Glomerular visceral epithelial cell (primary cell): ENCODE measurements around the gene GFI1B.
A peak's percentile ranks its signal among the peaks of the same experiment; 100 is the strongest.
"Not testable (repeated sequence)": the region's sequence is repeated elsewhere in the genome, so short reads cannot be mapped to it uniquely, and the experiment has no call there.

Source experiments
- DNase-seq: peaks from one replicate; pipeline ENCODE4 v3.0.0-alpha.2; 2016; ENCODE audit errors: extremely low spot score

The GFI1B gene

DNA sequence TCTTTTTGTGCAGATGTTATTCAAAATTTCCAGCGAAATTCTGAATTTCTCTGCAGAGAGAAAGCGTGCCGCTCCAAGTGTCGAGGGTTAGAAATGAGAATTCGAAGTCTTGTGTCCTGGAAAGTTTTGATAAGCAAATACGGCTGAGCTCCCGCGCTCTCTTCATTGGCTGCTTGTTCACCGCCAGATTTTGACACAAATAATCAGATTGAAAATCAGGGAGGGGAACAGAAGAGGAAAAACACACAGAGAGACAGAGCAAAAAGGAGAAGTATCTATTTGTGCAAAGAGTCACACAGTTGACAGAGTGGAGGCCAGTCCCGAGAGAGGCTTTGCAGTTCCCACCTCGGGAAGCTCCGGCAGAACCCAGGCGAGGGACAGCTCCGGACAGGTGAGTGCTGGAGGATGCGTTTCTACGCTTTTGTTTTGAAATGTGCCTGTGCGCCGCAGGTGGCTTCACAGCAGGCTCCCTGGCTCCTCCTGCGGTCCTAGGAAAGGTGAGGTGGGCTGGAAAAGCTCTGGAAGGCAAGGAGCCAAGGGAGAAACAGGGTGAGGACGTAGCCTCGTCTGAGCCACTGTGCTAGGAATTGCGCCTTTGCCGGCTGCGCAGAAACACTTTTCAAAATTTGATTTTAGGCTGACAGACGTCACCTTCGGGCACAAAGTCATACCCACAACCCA lies at the start of gene GFI1B:
TSS of gene GFI1B (plus strand) at position 244 of the 681 bp plus-strand sequence. CDS start 7,985 bp downstream, outside the sequence.
- DNase-seq: no peak

GRCh38 chr9:132931178-132931735 lies 47.2 kb upstream of the GFI1B start:
- no peak for DNase-seq

- DNase-seq: no peak
Observed at GRCh38 chr9:132935026-132935425, 43.5 kb upstream of the GFI1B start.

DNA sequence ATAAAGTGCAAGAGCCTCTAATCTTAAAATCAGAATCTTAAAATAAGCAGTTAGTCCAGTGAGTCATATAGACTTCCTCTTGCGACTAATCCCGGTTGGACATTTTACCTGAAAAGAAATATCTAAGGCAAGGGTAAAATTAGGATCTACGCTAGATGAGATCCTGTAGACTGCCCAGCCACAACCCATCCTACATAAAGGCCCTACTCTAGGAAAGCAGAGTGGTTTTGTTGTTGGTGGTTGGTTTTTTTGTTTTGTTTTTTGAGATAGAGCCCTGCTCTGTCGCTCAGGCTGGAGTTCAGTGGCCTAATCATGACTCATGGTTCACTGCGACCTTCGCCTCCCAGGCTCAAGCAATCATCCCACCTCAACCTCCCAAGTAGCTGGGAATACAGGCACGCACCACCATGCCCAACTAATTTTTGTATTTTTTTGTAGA lies 41.0 kb upstream of the GFI1B start:
- DNase-seq: no peak

DNA sequence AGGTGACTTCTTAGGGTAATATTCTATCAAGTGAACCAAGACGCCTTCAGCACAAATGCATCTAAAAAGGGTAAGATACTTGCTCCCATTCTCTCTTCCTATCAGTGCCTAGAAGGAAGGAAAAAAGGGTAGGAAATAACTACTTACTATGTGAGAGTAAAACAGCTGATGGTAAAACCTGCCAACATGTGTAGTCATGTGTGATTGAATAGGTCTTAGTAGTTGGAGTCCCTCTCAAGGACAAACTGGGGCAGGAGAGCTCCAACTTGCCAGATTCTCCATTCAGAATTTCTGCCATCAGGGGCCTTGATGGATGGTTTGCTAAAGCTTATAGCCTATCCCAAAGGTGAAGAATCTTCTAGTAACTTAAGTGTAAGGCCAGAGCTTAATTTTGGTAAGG lies 39.3 kb upstream of the GFI1B start:
- DNase-seq: no peak

DNA sequence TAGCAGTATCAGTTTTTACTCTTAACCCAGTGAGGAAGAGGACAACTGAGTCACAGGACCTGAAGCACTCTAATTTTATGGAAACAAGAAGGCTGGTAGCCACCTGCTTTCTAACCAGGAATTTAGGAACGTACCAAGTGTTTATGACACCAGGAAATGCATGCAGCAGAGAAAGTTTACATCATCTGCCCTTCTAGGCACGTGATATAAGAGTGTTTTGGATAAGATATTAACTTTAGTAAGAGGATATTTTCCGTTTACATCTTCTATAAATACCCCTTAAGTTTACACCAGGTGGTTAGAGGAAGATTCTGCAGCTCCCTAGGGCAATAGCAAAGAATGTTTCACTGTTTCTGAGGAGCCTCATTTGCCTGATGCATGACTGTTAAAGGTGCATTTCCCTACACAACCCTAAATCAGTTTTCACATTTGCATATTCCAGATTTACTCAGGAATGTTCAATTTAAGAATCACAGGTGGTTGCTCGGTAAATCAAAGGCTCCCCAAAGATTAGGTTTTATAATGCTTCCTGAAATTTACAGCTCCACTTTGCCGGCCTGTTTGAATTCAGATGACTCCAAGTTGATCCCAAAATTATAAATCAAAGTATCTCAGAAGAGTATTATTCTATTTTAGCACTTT lies 35.8 kb upstream of the GFI1B start:
- DNase-seq: no peak

GRCh38 chr9:132943651-132944293 lies 34.7 kb upstream of the GFI1B start:
- no peak for DNase-seq

GRCh38 chr9:132944294-132945185 lies 34.0 kb upstream of the GFI1B start, which contains the start of gene TSC1:
Gene TSC1 (minus strand): TSS chr9:132944616. CDS start chr9:132928872, 15,744 bp downstream.
- DNase-seq: peak; percentile 98

DNA sequence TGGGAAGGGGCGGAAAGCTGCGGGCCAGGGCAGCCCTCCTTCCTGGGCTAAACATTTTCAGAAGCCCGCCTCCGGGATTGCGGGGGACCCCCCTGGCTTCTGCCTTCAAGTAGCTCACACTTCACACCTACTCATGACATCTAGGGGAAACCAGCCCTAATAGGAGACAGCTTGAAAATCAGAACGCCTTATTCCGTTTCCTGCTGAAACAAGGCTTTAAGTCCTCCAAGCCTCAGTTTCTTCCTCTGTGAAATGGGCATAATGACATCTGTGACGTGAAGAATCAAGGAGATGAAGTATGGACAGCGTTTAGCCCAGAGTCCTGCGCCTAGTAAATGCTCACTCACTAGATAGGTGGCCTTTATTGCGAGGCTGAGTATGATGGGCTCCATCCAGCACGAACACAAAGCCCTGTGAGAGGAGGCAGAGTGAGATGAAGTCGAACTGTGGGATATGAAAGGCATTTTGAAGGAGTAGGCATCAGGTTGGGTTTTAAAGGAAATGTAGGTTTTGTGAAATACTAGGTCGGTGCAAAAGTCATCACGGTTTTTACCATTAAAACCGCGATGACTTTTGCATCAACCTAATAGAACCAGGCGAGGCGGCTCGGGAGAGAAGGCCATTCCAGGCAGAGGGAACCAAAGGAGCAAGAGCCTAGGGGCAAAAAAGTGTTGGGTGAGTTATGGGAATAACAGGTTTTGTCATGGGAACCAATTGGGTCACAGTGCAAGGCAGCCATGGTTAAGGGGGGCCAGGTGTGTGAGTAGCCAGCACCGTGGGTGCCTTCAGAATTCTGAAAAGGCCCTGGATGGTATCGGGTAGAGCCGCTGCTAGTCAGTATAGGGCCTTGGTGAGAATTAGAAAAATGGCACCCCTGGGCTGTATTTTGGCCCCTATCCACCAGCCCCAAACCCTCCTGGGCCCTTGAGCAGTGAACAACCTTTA lies 33.0 kb upstream of the GFI1B start:
- DNase-seq: no peak

DNA sequence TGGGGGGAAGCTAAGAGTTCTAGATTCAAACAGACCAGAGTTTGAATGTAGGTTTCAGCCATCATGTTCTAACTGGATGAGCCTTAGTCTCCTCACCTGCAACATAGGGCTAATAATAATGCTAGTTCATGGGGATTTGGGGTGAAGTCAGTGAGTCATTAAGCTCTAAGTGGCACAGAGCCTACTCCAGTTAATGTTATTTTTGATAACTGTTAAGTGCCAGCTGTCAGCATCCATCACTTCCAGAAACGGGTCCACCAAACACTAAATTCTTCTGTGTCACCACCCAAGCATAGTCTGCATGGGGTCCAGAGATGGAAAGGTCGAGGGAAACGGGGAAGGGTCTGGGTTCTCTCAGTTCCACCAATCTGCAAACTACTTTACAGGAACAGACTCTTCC lies 32.3 kb upstream of the GFI1B start:
- DNase-seq: peak; percentile 21

DNA sequence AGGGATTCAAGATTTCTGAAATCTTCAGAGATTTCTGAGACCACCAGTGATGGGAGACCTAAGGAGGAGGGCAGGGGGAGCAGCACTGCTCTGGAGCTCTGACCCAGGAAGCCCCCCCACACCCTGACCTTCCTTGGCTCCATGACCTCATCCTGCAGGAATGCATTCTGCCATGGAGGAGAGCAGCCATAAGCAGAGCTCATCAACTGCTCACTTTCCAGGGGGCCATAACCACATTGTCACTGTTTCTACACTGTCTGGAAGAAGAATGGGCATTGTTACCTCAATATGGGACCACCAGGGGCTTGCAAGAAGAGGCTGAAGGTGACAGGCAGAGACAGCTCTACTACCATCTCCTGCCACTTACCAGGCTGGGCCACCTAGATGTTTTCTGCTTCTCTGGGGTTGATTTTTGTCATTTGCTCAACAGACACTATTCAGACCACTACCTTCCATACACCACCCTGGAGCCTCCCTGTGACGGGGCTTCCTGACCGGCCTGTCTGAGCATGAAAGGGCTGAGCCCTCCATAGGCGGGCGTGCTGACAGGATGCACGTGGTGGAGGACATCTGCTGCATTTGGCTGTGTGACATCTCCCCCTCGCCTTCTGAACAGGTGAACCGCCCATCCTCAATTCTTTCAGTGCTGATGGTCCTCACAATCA lies 31.7 kb upstream of the GFI1B start:
- DNase-seq: peak; percentile 83

DNA sequence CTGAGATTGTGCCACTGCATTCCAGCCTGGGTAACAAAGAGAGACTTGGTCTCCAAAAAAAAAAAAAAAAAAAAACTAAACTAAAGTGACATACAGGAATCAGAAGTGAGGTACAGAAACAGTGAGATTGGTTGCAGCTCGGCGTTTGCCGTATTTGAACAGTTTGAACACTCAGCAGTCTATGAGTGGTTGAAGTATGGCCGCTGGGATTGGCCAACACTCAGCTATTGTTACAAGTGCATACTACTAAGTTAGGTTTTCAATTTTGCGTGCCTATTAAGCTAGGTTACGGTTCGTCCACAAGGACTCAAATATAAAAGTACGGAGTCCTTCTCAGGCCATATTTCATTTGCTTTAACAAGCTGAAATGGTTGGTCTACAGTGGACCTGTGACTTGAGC lies 30.7 kb upstream of the GFI1B start:
- DNase-seq: no peak

DNA sequence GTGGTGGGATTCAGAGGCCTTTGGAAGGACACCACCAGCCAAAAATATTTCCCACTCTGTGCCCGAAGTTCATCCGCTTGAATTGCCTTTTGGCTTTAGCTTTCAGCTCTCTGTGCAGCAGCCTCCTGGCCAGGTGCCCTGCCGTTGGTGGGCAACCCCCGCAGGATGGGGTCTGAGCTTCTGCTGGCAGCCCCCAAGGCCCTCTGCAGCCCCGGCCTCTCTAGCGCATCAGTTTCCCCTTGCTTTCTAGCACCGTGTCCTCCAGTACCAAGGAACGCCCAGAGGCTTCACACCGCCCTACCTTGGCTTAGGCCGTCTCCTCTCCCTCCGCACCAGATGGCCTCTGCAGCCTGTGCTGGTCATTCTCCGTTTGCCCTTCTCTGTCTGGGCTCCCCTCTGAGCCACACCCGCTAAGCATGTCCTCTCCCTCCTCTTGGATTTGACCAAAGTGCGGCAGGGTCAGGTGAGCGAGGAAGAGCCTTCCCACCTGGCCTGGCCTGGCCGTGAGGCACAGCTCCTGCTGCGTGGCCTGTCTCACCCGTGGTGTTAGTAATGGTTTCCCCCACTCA lies 29.9 kb upstream of the GFI1B start:
- DNase-seq: no peak

DNA sequence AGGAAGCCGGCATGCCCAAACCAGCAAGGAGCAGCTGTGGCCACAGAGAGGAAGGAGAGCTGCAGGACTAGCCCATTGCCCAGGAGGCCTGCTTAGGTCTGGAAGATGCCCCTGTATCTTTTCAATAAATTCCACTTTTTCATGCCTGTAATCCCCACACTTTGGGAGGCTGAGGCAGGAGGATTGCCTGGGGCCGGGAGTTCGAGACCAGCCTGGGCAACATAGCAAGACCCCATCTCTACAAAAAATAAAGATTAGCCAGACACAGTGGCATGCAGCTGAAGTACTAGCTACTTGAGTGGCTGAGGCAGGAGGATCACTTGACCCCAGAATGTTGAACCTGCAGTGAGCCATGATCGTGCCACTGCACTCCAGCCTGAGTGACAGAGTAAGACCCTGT lies 28.8 kb upstream of the GFI1B start:
- no peak for DNase-seq

DNA sequence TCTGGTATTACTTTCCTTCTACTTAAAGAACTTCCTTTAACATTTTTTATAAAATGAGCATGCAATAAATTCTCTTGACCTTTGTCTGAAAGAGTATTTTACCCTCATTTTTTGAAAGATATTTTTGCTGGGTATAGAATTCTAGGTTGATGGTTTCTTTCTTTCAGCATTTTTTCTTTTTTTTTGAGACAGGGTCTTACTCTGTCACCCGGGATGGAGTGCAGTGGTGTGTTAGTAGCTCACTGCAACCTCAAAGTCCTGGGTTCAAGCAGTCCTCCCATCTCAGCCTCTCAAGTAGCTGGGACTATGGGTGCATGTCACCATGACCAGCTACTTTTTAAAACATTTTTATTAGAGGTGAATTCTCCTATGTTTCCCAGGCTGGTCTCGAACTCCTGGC lies 23.4 kb upstream of the GFI1B start:
- DNase-seq: no peak

- no peak for DNase-seq
Observed at GRCh38 chr9:132955768-132956167, 22.7 kb upstream of the GFI1B start.

DNA sequence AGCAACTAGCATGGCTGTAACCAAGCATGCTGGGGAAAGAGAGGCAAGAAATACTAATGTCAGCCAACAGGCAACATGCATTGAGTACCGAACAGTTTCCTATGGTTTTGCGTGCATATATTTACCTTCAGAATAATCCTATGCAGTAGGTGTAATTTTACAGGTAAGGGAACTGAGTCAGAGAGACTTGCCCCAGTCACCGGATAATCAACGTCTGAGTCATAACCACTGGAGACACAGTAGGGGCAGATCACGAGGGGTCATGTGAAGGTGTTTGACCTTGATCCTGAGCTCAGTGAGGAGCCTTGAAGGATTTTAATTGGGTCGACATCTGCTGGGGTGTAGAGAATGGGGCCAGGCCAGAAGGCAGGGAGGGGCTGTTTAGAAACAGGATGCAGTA lies 20.7 kb upstream of the GFI1B start:
- no peak for DNase-seq

GRCh38 chr9:132961002-132961401 lies 17.5 kb upstream of the GFI1B start:
- DNase-seq: no peak

DNA sequence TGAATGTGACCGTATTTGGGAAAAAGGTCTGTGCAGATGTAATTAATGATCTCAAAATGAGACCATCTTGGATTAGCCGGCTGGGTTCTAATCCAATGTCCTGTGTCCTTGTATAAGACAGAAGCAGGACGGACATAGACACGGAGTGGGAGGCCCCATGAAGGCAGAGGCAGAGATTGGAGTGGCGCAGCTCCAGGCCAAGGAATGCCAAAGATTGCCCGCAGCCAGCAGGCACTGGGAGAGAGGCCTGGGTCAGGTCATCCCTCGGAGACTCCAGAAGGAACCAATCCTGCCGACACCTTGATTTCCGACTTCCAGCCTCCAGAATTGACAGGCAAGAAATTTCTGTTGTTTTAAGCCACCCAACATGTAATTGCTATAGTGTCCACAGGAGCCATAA lies 13.0 kb upstream of the GFI1B start:
- DNase-seq: no peak

- DNase-seq: not testable (repeated sequence)
Observed at GRCh38 chr9:132967908-132968307, 10.6 kb upstream of the GFI1B start.
